ENCODE measurements around the gene WNT8B.

- no peak for TF ChIP-seq CTCF (IDR thresholded peaks at IDR 0.05)
- no peak for TF ChIP-seq POLR2A (IDR thresholded peaks at IDR 0.05)
These were observed 17.2 kb downstream of the WNT8B start for GRCh38 chr10:100480002-100480401.

All from prostate gland (tissue), 2 donors.